Prostate gland (tissue), 2 donors: ENCODE results near the gene MACC1.
"Not testable (repeated sequence)": the region's sequence is repeated elsewhere in the genome, so short reads cannot be mapped to it uniquely, and the experiment has no call there.

Experiments used
- CTCF ChIP-seq, 4 experiments: fragments of 200-600 bp in 2 of 4; fragments of 450-650 bp in 2 of 4; sonication (generic) in 2 of 4; IDR thresholded peaks; 1 replicate in 3 of 4; 2 replicates in 1 of 4; pipeline ENCODE4 v1.5.1; 2016 to 2019; ENCODE audit warnings: antibody characterized with exemption in 4 of 4, mild to moderate bottlenecking in 2 of 4, moderate library complexity in 2 of 4
- POLR2AphosphoS5 ChIP-seq: sonication (generic); formaldehyde crosslinking; IDR thresholded peaks from one replicate; pipeline ENCODE4 v1.6.1; 2017; ENCODE audit warnings: antibody characterized with exemption

GRCh38 chr7:20126060-20126459 lies 91.1 kb downstream of the MACC1 start:
- not testable (repeated sequence) for TF ChIP-seq POLR2AphosphoS5; CTCF (IDR thresholded peaks at IDR 0.05)
